ENCODE measurements around the gene PCDHA1.

GRCh38 chr5:140857177-140857986 lies 71.4 kb downstream of the PCDHA1 start:
- no peak for TF ChIP-seq RAD21 (IDR thresholded peaks at IDR 0.05; ENCODE audit: low read length)
- TF ChIP-seq CTCF (IDR thresholded peaks at IDR 0.05): no peak
- no peak for TF ChIP-seq MAX (IDR thresholded peaks at IDR 0.05; ENCODE audit: low read depth)
- no peak for TF ChIP-seq REST (IDR thresholded peaks at IDR 0.05; ENCODE audit: low read depth, low read length)
- TF ChIP-seq ZBTB33 (IDR thresholded peaks at IDR 0.05; ENCODE audit: borderline replicate concordance, low read depth): no peak
- no peak for TF ChIP-seq IRF3 (IDR thresholded peaks at IDR 0.05; ENCODE audit: low read depth, low read length)
- no peak for TF ChIP-seq EP300 (IDR thresholded peaks at IDR 0.05; ENCODE audit: borderline replicate concordance in 1 of 2, low read depth in 1 of 2, low read length in 1 of 2)
- no peak for TF ChIP-seq POLR2AphosphoS5 (IDR thresholded peaks at IDR 0.05; ENCODE audit: low read depth, low read length)
- TF ChIP-seq YY1 (IDR thresholded peaks at IDR 0.05; ENCODE audit: low read depth): no peak
- TF ChIP-seq FOXJ3 (CRISPR knock-in tag; IDR thresholded peaks at IDR 0.05): no peak
- no peak for TF ChIP-seq USF2 (IDR thresholded peaks at IDR 0.05; ENCODE audit: borderline replicate concordance, low read depth, low read length)
- TF ChIP-seq RXRA (IDR thresholded peaks at IDR 0.05; ENCODE audit: borderline replicate concordance, low read depth): no peak
- TF ChIP-seq RFX5 (IDR thresholded peaks at IDR 0.05; ENCODE audit: low read length): no peak
- no peak for TF ChIP-seq CHD2 (IDR thresholded peaks at IDR 0.05; ENCODE audit: low read length, partially characterized antibody)
